ENCODE measurements around the gene GRXCR2.

GRCh38 chr5:145872914-145873313 is at the start of gene GRXCR2:
- TF ChIP-seq CREB5 (CRISPR knock-in tag; IDR thresholded peaks at IDR 0.05; ENCODE audit: low read depth) = no peak
- TF ChIP-seq POU6F1 (CRISPR knock-in tag; IDR thresholded peaks at IDR 0.05; ENCODE audit: borderline replicate concordance, low read depth) = no peak
- TF ChIP-seq PATZ1 (CRISPR knock-in tag; IDR thresholded peaks at IDR 0.05; ENCODE audit: borderline replicate concordance) = no peak
- no peak for TF ChIP-seq ESRRG (CRISPR knock-in tag; IDR thresholded peaks at IDR 0.05)
- no peak for TF ChIP-seq ZC3H10 (CRISPR knock-in tag; IDR thresholded peaks at IDR 0.05)

Measured in SK-N-SH treated with all-trans-retinoic acid at 6 μM for 48 hours (cell line).